DND-41 (cell line): Measurements from ENCODE around the gene SLC18A3.

Source experiments
- ATAC-seq: fragments of 200-7000 bp; cut with Tn5 transposase; 3 replicates; pipeline ENCODE4 v1.9.1; 2021; ENCODE audit warnings: low read depth; ENCODE audit not compliant: insufficient read depth
- DNase-seq: peaks from one replicate; pipeline ENCODE4 v3.0.0-alpha.2; 2020
- H2AFZ ChIP-seq: 2 replicates; pipeline ENCODE4 v1.6.0; 2012; ENCODE audit warnings: low read depth, low read length
- H3K27ac ChIP-seq: 2 replicates; pipeline ENCODE4 v1.5.1; 2012; ENCODE audit warnings: low read length, inconsistent platforms
- H3K27me3 ChIP-seq: fragments of 200-600 bp; sonication (generic); 2 replicates; pipeline ENCODE4 v1.6.0; 2012; ENCODE audit warnings: low read length, mild to moderate bottlenecking, inconsistent platforms; ENCODE audit not compliant: insufficient read depth, poor library complexity
- H3K36me3 ChIP-seq: 2 replicates; pipeline ENCODE4 v1.5.1; 2012; ENCODE audit warnings: low read length, inconsistent platforms; ENCODE audit not compliant: insufficient read depth
- H3K4me1 ChIP-seq: 2 replicates; pipeline ENCODE4 v1.5.1; 2012; ENCODE audit warnings: mild to moderate bottlenecking, low read length; ENCODE audit not compliant: insufficient read depth
- H3K4me2 ChIP-seq: 2 replicates; pipeline ENCODE4 v1.6.0; 2012; ENCODE audit warnings: mild to moderate bottlenecking, moderate library complexity, low read length, inconsistent platforms; ENCODE audit not compliant: insufficient read depth
- H3K4me3 ChIP-seq, 2 experiments: fragments of 200-600 bp in 1 of 2; shearing (Covaris generic) in 1 of 2; 2 replicates each; pipeline ENCODE4 v1.5.1; 2012 to 2016; ENCODE audit warnings: inconsistent platforms in 2 of 2, low read length in 2 of 2, mild to moderate bottlenecking in 2 of 2, low read depth in 1 of 2, moderate library complexity in 1 of 2
- H3K79me2 ChIP-seq: 2 replicates; pipeline ENCODE4 v1.6.0; 2012; ENCODE audit warnings: low read length, inconsistent platforms; ENCODE audit not compliant: insufficient read depth
- H3K9ac ChIP-seq: 2 replicates; pipeline ENCODE4 v1.6.0; 2012; ENCODE audit warnings: low read depth, mild to moderate bottlenecking, inconsistent platforms, low read length, moderate library complexity
- H3K9me3 ChIP-seq: 2 replicates; pipeline ENCODE4 v1.5.1; 2012; ENCODE audit warnings: low read length, moderate library complexity, mild to moderate bottlenecking, inconsistent platforms; ENCODE audit not compliant: insufficient read depth, severe bottlenecking
- H4K20me1 ChIP-seq: 2 replicates; pipeline ENCODE4 v1.6.0; 2012; ENCODE audit warnings: low read length; ENCODE audit not compliant: insufficient read depth
- EZH2 ChIP-seq: IDR thresholded peaks from 3 replicates; pipeline ENCODE4 v1.6.1; 2012; ENCODE audit warnings: borderline replicate concordance, low read depth, mild to moderate bottlenecking, moderate library complexity, low read length, inconsistent platforms; ENCODE audit not compliant: severe bottlenecking
- TF ChIP-seq, protein P1 (sequence below): IDR thresholded peaks from 2 replicates; pipeline ENCODE4 v1.5.1; 2012; ENCODE audit warnings: borderline replicate concordance, low read length, moderate library complexity, mild to moderate bottlenecking; ENCODE audit not compliant: poor library complexity, severe bottlenecking; ENCODE audit errors: extremely low read depth

SLC18A3 gene

DNA sequence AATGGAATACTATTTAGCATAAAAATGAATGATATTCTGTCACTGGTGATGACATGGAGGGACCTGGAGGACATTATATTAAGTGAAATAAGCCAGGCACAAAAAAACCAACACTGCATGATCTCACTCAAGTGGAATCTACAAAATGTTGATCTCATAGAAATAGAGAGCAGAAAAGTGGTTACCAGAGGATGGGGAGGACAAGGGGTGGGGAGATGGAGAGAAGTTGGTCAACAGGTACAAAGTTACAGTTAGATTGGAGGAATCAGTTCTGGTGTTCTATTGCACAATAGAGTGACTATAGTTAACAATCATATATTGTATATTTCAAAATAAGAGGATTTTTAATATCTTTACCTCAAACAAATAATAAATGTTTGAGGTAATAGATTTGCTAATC lies 24.7 kb upstream of the SLC18A3 start:
- Histone ChIP-seq H3K9me3 (no peaks in the 10 kb centered on the region), H2AFZ (no peak overlapping the region), H4K20me1 (no peaks in the 10 kb centered on the region), H3K79me2 (no peaks in the 10 kb centered on the region), H3K27me3 (no peaks in the 10 kb centered on the region), H3K4me1 (no peaks in the 10 kb centered on the region), H3K36me3 (no peaks in the 10 kb centered on the region), H3K27ac (no peak overlapping the region), H3K4me2 (no peak overlapping the region), H3K9ac (no peak overlapping the region), H3K4me3 (no peak overlapping the region)
- DNase-seq (no peak), ATAC-seq (no peak)
- TF ChIP-seq, protein P1, sequence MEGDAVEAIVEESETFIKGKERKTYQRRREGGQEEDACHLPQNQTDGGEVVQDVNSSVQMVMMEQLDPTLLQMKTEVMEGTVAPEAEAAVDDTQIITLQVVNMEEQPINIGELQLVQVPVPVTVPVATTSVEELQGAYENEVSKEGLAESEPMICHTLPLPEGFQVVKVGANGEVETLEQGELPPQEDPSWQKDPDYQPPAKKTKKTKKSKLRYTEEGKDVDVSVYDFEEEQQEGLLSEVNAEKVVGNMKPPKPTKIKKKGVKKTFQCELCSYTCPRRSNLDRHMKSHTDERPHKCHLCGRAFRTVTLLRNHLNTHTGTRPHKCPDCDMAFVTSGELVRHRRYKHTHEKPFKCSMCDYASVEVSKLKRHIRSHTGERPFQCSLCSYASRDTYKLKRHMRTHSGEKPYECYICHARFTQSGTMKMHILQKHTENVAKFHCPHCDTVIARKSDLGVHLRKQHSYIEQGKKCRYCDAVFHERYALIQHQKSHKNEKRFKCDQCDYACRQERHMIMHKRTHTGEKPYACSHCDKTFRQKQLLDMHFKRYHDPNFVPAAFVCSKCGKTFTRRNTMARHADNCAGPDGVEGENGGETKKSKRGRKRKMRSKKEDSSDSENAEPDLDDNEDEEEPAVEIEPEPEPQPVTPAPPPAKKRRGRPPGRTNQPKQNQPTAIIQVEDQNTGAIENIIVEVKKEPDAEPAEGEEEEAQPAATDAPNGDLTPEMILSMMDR = no peak
- no peak for TF ChIP-seq EZH2

DNA sequence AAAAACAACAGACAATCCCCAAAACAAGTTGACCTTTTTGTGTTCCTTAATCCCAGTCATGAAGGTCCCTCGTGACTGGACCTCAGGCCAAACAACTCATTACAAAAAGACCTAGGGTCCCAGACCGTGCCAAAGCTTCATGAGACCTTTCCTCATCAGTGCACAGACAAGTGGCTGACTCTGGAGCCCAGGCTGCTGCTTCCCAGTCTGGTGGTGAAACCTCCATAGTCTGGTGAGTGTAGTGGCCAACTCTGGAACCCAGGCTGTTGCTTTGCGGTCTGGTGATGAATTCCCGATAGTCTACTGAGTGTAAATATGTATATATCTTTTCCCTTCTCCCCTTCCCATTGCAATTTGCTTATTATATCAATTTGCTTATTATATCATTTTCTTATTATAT lies 22.1 kb upstream of the SLC18A3 start:
- Histone ChIP-seq H3K9me3 (no peaks in the 10 kb centered on the region), H2AFZ (no peak overlapping the region), H3K4me2 (no peak overlapping the region), H3K9ac (no peak overlapping the region), H3K27me3 (no peaks in the 10 kb centered on the region), H3K79me2 (no peaks in the 10 kb centered on the region), H3K4me3 (no peak overlapping the region), H3K4me1 (no peaks in the 10 kb centered on the region), H3K27ac (no peak overlapping the region), H4K20me1 (no peaks in the 10 kb centered on the region), H3K36me3 (no peaks in the 10 kb centered on the region)
- ATAC-seq (no peak), DNase-seq (no peak)
- TF ChIP-seq, protein P1 = no peak
- no peak for TF ChIP-seq EZH2

DNA sequence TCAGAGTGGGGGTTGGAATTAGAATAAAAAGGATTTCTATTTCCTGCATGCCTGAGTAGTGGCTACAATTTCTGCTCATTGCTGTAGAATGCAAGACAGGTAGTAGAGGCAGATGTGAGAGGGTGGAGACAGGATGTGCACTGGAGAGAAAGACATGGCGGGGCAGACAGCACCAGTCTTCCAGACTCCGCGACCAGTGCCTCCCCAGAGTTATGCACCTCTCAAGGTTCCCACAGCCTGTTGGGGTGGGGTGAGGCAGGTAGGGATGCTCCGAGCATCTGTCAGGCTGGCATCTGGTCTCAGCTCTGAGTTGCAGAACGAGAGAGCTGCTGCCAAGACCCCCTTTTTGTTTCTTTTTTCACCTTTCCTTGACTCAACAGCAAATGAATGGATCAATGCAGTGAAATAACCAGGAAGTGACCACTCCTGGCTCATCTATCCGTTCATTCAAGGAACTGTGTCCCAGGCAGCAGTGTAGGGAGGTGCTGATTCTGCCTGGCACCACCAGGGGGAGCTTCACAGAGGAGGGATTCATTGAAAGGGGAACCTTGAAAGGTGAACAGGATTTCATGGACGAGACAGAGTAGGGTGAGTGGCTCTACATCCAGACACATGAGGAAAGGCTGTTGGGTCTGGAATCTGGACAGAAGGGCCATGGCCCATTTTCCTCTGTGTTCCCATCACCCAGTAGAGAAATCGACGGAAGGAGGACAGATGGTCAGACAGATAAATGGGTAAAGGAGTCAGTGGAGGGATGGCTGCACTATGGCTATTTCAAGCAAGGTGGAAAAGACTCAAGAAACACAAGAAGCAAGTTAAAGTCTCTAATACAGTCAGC lies 17.2 kb upstream of the SLC18A3 start:
- no peak overlapping the region for H3K4me3 ChIP-seq
- H3K27me3 ChIP-seq = no peaks in the 10 kb centered on the region
- H2AFZ ChIP-seq = no peak overlapping the region
- TF ChIP-seq EZH2 = no peak
- TF ChIP-seq, protein P1 = peak; percentile 97
- H3K79me2 ChIP-seq = no peaks in the 10 kb centered on the region
- DNase-seq (peak; percentile 70), ATAC-seq (peak; percentile 82)
- H4K20me1 ChIP-seq = no peaks in the 10 kb centered on the region
- H3K9ac ChIP-seq = no peak overlapping the region
- no peaks in the 10 kb centered on the region for H3K36me3 ChIP-seq
- no peaks in the 10 kb centered on the region for H3K9me3 ChIP-seq
- H3K4me2 ChIP-seq = no peak overlapping the region
- no peaks in the 10 kb centered on the region for H3K4me1 ChIP-seq
- H3K27ac ChIP-seq = no peak overlapping the region
